ENCODE results near the gene RAP1A.

- no peak for TF ChIP-seq POLR2A (IDR thresholded peaks at IDR 0.05)
- TF ChIP-seq CTCF (IDR thresholded peaks at IDR 0.05 in 8 of 11, conservative IDR thresholded peaks at IDR 0.05 in 3 of 11), result no peak
Measured at GRCh38 chr1:111735321-111735720, 115.7 kb downstream of the RAP1A start.

Measured in spleen (tissue), 7 donors.